Measurements from ENCODE around the gene CXCL10.
"Not testable (repeated sequence)": the region's sequence is repeated elsewhere in the genome, so short reads cannot be mapped to it uniquely, and the experiment has no call there.

CXCL10 gene

GRCh38 chr4:76029300-76029699 lies 6.0 kb upstream of the CXCL10 start:
- no peak for DNase-seq (ENCODE audit: low read depth in 2 of 3, low spot score in 2 of 3)

GRCh38 chr4:76028350-76028765 lies 5.1 kb upstream of the CXCL10 start:
- DNase-seq (ENCODE audit: low read depth in 2 of 3, low spot score in 2 of 3) = no peak

GRCh38 chr4:76024065-76024464 lies 768 bp upstream of the CXCL10 start:
- no peak for DNase-seq (ENCODE audit: low read depth in 2 of 3, low spot score in 2 of 3)

- DNase-seq (ENCODE audit: low read depth in 2 of 3, low spot score in 2 of 3) = no peak
Measured at GRCh38 chr4:76022677-76023076, 620 bp downstream of the CXCL10 start.

GRCh38 chr4:76022031-76022430 lies 1.3 kb downstream of the CXCL10 start:
- DNase-seq (ENCODE audit: low read depth in 2 of 3, low spot score in 2 of 3) = no peak

- DNase-seq (ENCODE audit: low read depth in 2 of 3, low spot score in 2 of 3) = no peak
Measured at GRCh38 chr4:76017056-76017686, 6.1 kb downstream of the CXCL10 start.

- no peak for DNase-seq (ENCODE audit: low read depth in 2 of 3, low spot score in 2 of 3)
Measured at GRCh38 chr4:76016393-76016792, 6.9 kb downstream of the CXCL10 start.

GRCh38 chr4:76013540-76013939 lies 9.8 kb downstream of the CXCL10 start:
- no peak for DNase-seq (ENCODE audit: low read depth in 2 of 3, low spot score in 2 of 3)

- no peak for DNase-seq (ENCODE audit: low read depth in 2 of 3, low spot score in 2 of 3)
Measured at GRCh38 chr4:76012388-76012801, 10.9 kb downstream of the CXCL10 start.

- DNase-seq (ENCODE audit: low read depth in 2 of 3, low spot score in 2 of 3) = no peak
Measured at GRCh38 chr4:76011700-76012387, 11.5 kb downstream of the CXCL10 start.

- no peak for DNase-seq (ENCODE audit: low read depth in 2 of 3, low spot score in 2 of 3)
Measured at GRCh38 chr4:76011018-76011670, 12.2 kb downstream of the CXCL10 start.

GRCh38 chr4:76010576-76010975 lies 12.7 kb downstream of the CXCL10 start:
- DNase-seq (ENCODE audit: low read depth in 2 of 3, low spot score in 2 of 3) = no peak

GRCh38 chr4:76009311-76009710 lies 14.0 kb downstream of the CXCL10 start:
- no peak for DNase-seq (ENCODE audit: low read depth in 2 of 3, low spot score in 2 of 3)

GRCh38 chr4:76007089-76007862 lies 16.0 kb downstream of the CXCL10 start, which contains the start of gene CXCL9:
Gene CXCL9 (minus strand): TSS chr4:76007509. CDS start chr4:76007449, 60 bp downstream.
- DNase-seq (ENCODE audit: low read depth in 2 of 3, low spot score in 2 of 3) = no peak

GRCh38 chr4:76003620-76004019 lies 19.7 kb downstream of the CXCL10 start:
- DNase-seq (ENCODE audit: low read depth in 2 of 3, low spot score in 2 of 3) = no peak

- no peak for DNase-seq (ENCODE audit: low read depth in 2 of 3, low spot score in 2 of 3)
Measured at GRCh38 chr4:76003035-76003434, 20.3 kb downstream of the CXCL10 start.

- DNase-seq (ENCODE audit: low read depth in 2 of 3, low spot score in 2 of 3) = no peak
Measured at GRCh38 chr4:76002176-76002575, 21.1 kb downstream of the CXCL10 start.

GRCh38 chr4:76001700-76002099 lies 21.6 kb downstream of the CXCL10 start:
- no peak for DNase-seq (ENCODE audit: low read depth in 2 of 3, low spot score in 2 of 3)

- DNase-seq (ENCODE audit: low read depth in 2 of 3, low spot score in 2 of 3) = no peak
Measured at GRCh38 chr4:76000279-76000678, 23.0 kb downstream of the CXCL10 start.

GRCh38 chr4:75998525-75999147 lies 24.7 kb downstream of the CXCL10 start:
- not testable (repeated sequence) for DNase-seq (ENCODE audit: low read depth in 2 of 3, low spot score in 2 of 3)

GRCh38 chr4:75997946-75998345 lies 25.4 kb downstream of the CXCL10 start:
- DNase-seq (ENCODE audit: low read depth in 2 of 3, low spot score in 2 of 3) = no peak
